HG03520 (cell line): ENCODE results near the gene PCDHGA10.
"Not testable (repeated sequence)": the region's sequence is repeated elsewhere in the genome, so short reads cannot be mapped to it uniquely, and the experiment has no call there.

Source experiments
- ATAC-seq: cut with Tn5 transposase; IDR thresholded peaks from one replicate; pipeline ENCODE4 v1.9.1; 2021; ENCODE audit warnings: mild to moderate bottlenecking, moderate library complexity; ENCODE audit not compliant: unreplicated experiment

Gene PCDHGA10

GRCh38 chr5:141420855-141421488 is 8.2 kb downstream of the PCDHGA10 start, which contains the start of gene PCDHGA11:
TSS of gene PCDHGA11 (plus strand) at chr5:141421051. CDS start at chr5:141421228, 177 bp downstream.
- ATAC-seq = peak; percentile 36

GRCh38 chr5:141421489-141421855 is 8.7 kb downstream of the PCDHGA10 start:
- no peak for ATAC-seq

GRCh38 chr5:141422742-141423291 is 10.0 kb downstream of the PCDHGA10 start:
- ATAC-seq = no peak

- ATAC-seq = no peak
Measured at GRCh38 chr5:141427783-141428426, 15.1 kb downstream of the PCDHGA10 start.

GRCh38 chr5:141430332-141431113 is 17.7 kb downstream of the PCDHGA10 start, which contains the start of gene PCDHGA12:
TSS of gene PCDHGA12 (plus strand) at chr5:141430507. CDS start at chr5:141430760, 253 bp downstream.
- peak; percentile 85 for ATAC-seq

- ATAC-seq = no peak
Measured at GRCh38 chr5:141431286-141431685, 18.5 kb downstream of the PCDHGA10 start.

- ATAC-seq = not testable (repeated sequence)
Measured at GRCh38 chr5:141432308-141432707, 19.5 kb downstream of the PCDHGA10 start.

GRCh38 chr5:141432726-141433125 is 19.9 kb downstream of the PCDHGA10 start:
- not testable (repeated sequence) for ATAC-seq

- ATAC-seq = no peak
Measured at GRCh38 chr5:141434006-141434405, 21.2 kb downstream of the PCDHGA10 start.

- no peak for ATAC-seq
Measured at GRCh38 chr5:141437221-141437620, 24.4 kb downstream of the PCDHGA10 start.

- ATAC-seq = no peak
Measured at GRCh38 chr5:141439411-141440141, 26.8 kb downstream of the PCDHGA10 start.

- no peak for ATAC-seq
Measured at GRCh38 chr5:141440341-141440740, 27.6 kb downstream of the PCDHGA10 start.

GRCh38 chr5:141441571-141442170 is 28.9 kb downstream of the PCDHGA10 start:
- ATAC-seq = no peak

GRCh38 chr5:141465351-141465750 is 52.6 kb downstream of the PCDHGA10 start:
- no peak for ATAC-seq
